Glutamatergic neuron (in vitro differentiated cells): ENCODE data around the gene CEND1. TPM values are rescaled to one million over a fixed set of nuclear protein-coding genes. Genes with fewer than 3 reads are reported as not detected.

Experiments used
- DNase-seq: peaks from one replicate; pipeline ENCODE4 v3.0.0; 2022
- H3K27ac Mint-ChIP-seq: one replicate; pipeline ENCODE4 v1.8.0; 2020; ENCODE audit warnings: mild to moderate bottlenecking, mixed read lengths, inconsistent platforms; ENCODE audit not compliant: unreplicated experiment
- H3K27me3 Mint-ChIP-seq: one replicate; pipeline ENCODE4 v1.8.0; 2020; ENCODE audit warnings: mild to moderate bottlenecking, moderate library complexity, mixed read lengths, inconsistent platforms; ENCODE audit not compliant: unreplicated experiment
- H3K36me3 Mint-ChIP-seq: one replicate; pipeline ENCODE4 v1.8.0; 2020; ENCODE audit warnings: mild to moderate bottlenecking, mixed read lengths, inconsistent platforms; ENCODE audit not compliant: unreplicated experiment
- H3K4me1 Mint-ChIP-seq: one replicate; pipeline ENCODE4 v1.8.0; 2020; ENCODE audit warnings: mild to moderate bottlenecking, low read depth, mixed read lengths, inconsistent platforms; ENCODE audit not compliant: unreplicated experiment
- H3K4me3 Mint-ChIP-seq: one replicate; pipeline ENCODE4 v1.8.0; 2020; ENCODE audit warnings: mild to moderate bottlenecking, mixed read lengths, inconsistent platforms; ENCODE audit not compliant: unreplicated experiment
- H3K9me3 Mint-ChIP-seq: one replicate; pipeline ENCODE4 v1.8.0; 2020; ENCODE audit warnings: mild to moderate bottlenecking, moderate library complexity, mixed read lengths, inconsistent platforms; ENCODE audit not compliant: unreplicated experiment
- CTCF ChIP-seq: fragments of 200-600 bp; sonication (generic); IDR thresholded peaks from one replicate; pipeline ENCODE4 v1.5.0; 2021; ENCODE audit not compliant: partially characterized antibody, unreplicated experiment
- total RNA-seq: library from RNA; stranded (reverse); fragmentation: NEBNext Ultra II Directional; extraction: Animal tissue kit (Norgen Biotek cat#: 25700); gene quantifications from one replicate; pipeline ENCODE4 v1.2.1, GENCODE V29; 2021; ENCODE audit not compliant: unreplicated experiment

The CEND1 gene
- total RNA-seq, 1 donor from 2014 or later, result 58.7 TPM

- peaks cover 14% of the 10 kb centered on the region for H3K27me3 Mint-ChIP-seq
- no peak for TF ChIP-seq CTCF
- H3K9me3 Mint-ChIP-seq, result peaks cover 7% of the 10 kb centered on the region
Observed at GRCh38 chr11:828506-829175, 38.8 kb upstream of the CEND1 start.

GRCh38 chr11:827897-828192 is 38.0 kb upstream of the CEND1 start, which contains the start of gene CRACR2B:
TSS of gene CRACR2B (plus strand) at chr11:827919. CDS start at chr11:828608, 689 bp downstream.
- Mint-ChIP-seq H3K27me3 (peaks cover 15% of the 10 kb centered on the region), H3K27ac (no peak within 1 kb of the TSS), H3K4me1 (peaks cover 11% of the 10 kb centered on the region), H3K4me3 (peak within 1 kb of the TSS; percentile 74), H3K9me3 (peaks cover 7% of the 10 kb centered on the region), H3K36me3 (no peaks in the 10 kb centered on the region)
- no peak for TF ChIP-seq CTCF
- DNase-seq, result no peak

More at GRCh38 chr11:828506-829175, 38.8 kb upstream of the CEND1 start:
- peak overlapping the region; percentile 71 for H3K4me3 Mint-ChIP-seq
- no peak overlapping the region for H3K27ac Mint-ChIP-seq
- DNase-seq, result peak; percentile 40
- H3K4me1 Mint-ChIP-seq, result peaks cover 11% of the 10 kb centered on the region
- H3K36me3 Mint-ChIP-seq, result no peaks in the 10 kb centered on the region

GRCh38 chr11:827146-827896 is 37.4 kb upstream of the CEND1 start:
- TF ChIP-seq CTCF, result no peak
- Mint-ChIP-seq H3K4me1 (peaks cover 11% of the 10 kb centered on the region), H3K36me3 (no peaks in the 10 kb centered on the region), H3K27me3 (peaks cover 17% of the 10 kb centered on the region), H3K27ac (no peak overlapping the region), H3K4me3 (peak overlapping the region; percentile 71), H3K9me3 (peaks cover 7% of the 10 kb centered on the region)
- DNase-seq, result peak; percentile 53

GRCh38 chr11:826836-827145 is 36.9 kb upstream of the CEND1 start:
- H3K4me1 Mint-ChIP-seq, result peaks cover 10% of the 10 kb centered on the region
- no peaks in the 10 kb centered on the region for H3K36me3 Mint-ChIP-seq
- H3K9me3 Mint-ChIP-seq, result peaks cover 7% of the 10 kb centered on the region
- no peak overlapping the region for H3K27ac Mint-ChIP-seq
- H3K27me3 Mint-ChIP-seq, result peaks cover 17% of the 10 kb centered on the region
- TF ChIP-seq CTCF, result no peak
- H3K4me3 Mint-ChIP-seq, result peak overlapping the region; percentile 74
- DNase-seq, result no peak

GRCh38 chr11:826227-826621 is 36.3 kb upstream of the CEND1 start:
- peak overlapping the region; percentile 74 for H3K4me3 Mint-ChIP-seq
- peaks cover 8% of the 10 kb centered on the region for H3K4me1 Mint-ChIP-seq
- peaks cover 14% of the 10 kb centered on the region for H3K27me3 Mint-ChIP-seq
- H3K9me3 Mint-ChIP-seq, result peaks cover 5% of the 10 kb centered on the region
- no peak for DNase-seq
- H3K36me3 Mint-ChIP-seq, result no peaks in the 10 kb centered on the region
- no peak for TF ChIP-seq CTCF
- no peak overlapping the region for H3K27ac Mint-ChIP-seq
